Ecto neural progenitor cell (in vitro differentiated cells): ENCODE results near the gene PRKCQ.

Experiments
- DNase-seq: peaks from one replicate; pipeline ENCODE4 v3.0.0-alpha.2; 2018; ENCODE audit warnings: low spot score

Gene PRKCQ

GRCh38 chr10:6567884-6568283 lies 12.2 kb downstream of the PRKCQ start:
- no peak for DNase-seq

DNA sequence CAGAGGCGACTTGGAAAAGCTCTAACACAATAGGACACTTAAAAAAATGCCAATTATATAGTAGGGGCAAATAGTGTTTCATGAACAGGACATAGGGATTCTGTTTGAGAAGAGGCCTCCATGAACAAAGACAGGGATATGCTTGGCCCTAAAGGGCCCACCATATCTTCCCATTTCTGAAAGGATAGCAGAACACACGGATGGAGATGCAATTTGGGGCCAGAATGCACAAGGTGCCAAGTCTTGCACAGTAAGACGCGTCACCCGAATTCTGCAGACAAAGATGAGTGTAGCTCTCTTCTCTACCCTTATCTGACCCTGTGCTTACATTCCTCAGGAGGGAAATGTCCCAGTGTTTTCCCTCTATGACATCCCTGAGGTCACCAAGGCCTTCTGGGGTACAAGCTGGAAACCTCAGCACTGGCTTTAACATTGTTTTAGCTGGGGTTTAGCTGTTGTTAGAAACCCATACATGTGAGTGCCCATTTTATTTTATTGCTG lies 12.8 kb downstream of the PRKCQ start:
- DNase-seq = no peak

DNA sequence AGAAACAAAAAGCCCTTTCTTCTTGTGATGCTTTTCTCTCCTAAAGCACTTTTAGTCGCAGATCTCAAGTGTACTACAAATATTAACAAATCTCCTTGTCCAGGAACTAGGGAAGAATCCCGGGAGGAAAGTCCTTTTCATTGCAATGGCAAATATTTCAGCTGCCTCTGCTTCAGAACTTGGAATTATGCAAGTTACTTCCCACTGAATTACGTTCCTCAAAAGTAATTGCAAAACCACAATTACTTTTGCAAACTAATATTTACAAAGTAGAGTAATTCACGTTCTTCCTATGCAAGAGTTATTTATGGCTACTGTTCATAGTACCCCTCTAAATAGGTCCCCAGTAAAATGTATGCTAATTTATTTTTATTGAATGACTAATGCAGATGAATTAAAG lies 14.5 kb downstream of the PRKCQ start:
- no peak for DNase-seq

DNA sequence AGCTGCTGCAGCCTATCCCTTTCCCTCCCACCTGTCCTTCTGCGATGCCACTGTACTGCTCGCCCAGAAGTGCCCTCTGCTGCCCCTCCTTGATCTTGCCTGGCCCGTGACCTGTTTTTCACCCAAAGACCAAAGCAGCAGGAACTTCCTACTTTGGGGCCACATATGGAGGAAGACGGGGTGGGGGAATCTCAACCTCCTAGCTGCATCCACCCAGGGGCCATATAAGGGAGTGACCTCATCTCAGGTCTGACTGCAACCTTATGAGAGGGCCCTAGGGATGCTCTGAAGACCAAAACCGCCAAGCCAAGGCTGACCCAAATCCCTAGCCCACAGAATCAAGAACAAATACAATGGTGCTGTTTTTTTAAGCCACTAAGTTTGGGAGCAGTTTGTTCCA lies 15.7 kb downstream of the PRKCQ start:
- no peak for DNase-seq

DNA sequence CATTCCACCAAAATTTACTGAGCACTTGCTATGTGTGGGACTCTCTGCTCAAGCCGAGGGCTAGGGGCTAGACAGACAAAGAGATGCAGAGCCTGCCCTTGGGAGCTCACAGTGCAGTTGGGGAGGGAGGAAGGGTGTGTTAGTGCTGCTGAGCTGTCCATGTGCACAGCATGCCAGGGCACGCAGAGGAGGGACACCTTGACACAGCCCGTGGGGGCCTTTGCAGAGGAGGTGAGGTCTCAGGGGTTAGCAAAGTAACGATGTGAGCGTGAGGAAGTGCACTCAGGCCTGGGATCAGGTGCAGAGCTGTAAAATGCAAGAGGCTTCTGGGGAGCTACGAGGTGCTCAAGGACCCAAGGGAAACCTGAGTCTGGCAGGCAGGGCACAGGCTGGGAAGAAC lies 16.3 kb downstream of the PRKCQ start:
- no peak for DNase-seq

- no peak for DNase-seq
Observed at GRCh38 chr10:6563075-6563474, 17.0 kb downstream of the PRKCQ start.

DNA sequence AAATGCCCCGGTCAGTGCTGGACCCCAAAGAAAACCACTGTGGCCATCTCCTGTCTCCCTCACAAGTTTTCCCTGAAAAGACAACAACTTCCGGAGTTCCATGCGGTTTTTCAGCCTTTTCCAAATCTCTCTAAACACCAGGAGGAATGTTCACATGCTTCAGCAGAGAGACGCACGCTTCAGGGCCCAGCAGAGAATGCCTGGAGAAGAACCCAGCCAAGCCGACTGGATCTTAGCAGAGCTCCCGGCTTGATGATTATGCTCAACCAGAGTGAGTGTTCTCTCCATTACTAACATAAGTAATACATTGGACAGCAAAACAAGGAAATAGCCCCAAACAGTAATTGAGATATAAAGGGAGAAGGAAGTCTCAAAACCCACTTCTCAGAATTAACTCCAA lies 17.9 kb downstream of the PRKCQ start:
- no peak for DNase-seq

DNA sequence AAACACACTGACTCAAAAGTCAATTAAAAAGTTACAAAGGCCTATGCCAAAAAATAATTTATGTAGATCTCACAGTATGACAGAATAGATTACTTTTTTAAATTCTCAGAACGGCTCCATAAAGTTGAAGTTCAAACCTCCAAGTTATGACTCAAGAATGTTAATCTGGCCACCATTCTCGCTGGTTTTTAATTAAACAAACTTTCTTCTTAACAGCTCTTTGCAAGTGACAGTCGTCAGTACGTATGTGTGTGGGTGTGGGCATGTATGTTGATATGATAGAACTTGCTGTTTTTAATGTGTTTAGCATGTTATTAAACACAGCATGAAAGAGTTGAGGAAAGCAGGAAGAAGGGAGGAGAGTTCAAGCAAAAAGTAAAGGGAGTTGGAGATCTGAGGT lies 18.5 kb downstream of the PRKCQ start:
- no peak for DNase-seq

GRCh38 chr10:6558759-6559461 lies 21.2 kb downstream of the PRKCQ start:
- no peak for DNase-seq

- DNase-seq = no peak
Observed at GRCh38 chr10:6558272-6558671, 21.8 kb downstream of the PRKCQ start.

DNA sequence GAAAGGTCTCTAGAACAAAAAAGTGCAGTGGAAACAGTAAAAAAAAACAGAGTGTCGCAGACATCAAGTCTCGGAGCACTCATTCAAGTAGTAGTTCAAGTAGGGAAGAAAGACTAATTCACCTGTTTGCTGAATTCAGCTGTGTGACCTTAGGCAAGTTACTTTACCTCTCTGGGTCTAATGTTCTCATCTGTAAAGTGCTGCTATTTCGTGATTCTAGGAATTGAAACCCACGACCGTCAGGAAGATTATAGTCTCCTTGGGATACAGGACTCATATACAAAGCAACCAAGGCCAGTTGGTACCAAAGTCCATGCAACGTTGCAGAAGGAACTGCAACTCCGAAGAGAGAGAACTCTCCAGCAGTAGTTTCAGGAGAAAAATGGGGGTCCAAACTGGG lies 26.1 kb downstream of the PRKCQ start:
- no peak for DNase-seq

- no peak for DNase-seq
Observed at GRCh38 chr10:6543431-6544005, 36.6 kb downstream of the PRKCQ start.

- DNase-seq = no peak
Observed at GRCh38 chr10:6542999-6543430, 37.1 kb downstream of the PRKCQ start.

GRCh38 chr10:6539833-6540232 lies 40.2 kb downstream of the PRKCQ start:
- no peak for DNase-seq

DNA sequence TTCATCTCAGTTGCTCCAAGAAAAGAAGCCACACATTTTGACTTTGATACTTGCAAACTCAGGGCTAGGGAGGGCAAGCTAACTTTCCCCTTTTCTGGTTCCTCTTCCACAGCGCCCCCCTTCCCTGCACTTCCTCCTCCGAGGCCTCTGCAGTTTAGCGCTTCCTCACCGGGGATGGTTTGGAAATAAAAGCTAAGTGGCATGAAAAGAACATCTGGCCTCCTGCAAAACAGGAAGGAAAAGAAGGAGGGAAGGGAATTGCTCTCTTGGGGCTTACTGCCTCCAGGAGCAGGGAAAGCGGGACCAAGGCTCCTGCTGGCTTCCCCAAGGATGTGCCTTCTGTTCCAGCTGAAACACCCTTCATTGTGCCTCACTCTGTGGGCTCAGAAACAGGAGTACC lies 42.3 kb downstream of the PRKCQ start:
- no peak for DNase-seq

- DNase-seq = no peak
Observed at GRCh38 chr10:6536102-6536501, 44.0 kb downstream of the PRKCQ start.

- DNase-seq = no peak
Observed at GRCh38 chr10:6535156-6535764, 44.8 kb downstream of the PRKCQ start.

DNA sequence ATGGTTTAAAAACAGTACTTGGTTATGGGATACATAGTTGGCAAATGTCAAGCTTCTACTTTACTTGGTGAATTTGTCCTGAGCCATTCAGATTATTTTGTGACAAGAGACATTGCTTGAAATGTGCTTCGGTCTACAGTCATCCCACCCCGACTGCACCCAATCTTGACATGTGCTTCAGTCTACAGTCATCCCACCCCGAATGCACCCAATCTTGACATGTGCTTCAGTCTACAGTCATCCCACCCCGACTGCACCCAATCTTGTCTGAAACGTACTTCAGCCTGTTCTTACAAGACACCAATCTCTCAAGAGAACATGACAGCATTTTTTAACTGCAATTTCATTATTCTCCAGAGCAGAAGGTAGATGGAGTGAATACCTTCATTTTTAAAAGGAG lies 47.8 kb downstream of the PRKCQ start:
- DNase-seq = no peak

- DNase-seq = no peak
Observed at GRCh38 chr10:6530966-6531365, 49.1 kb downstream of the PRKCQ start.

DNA sequence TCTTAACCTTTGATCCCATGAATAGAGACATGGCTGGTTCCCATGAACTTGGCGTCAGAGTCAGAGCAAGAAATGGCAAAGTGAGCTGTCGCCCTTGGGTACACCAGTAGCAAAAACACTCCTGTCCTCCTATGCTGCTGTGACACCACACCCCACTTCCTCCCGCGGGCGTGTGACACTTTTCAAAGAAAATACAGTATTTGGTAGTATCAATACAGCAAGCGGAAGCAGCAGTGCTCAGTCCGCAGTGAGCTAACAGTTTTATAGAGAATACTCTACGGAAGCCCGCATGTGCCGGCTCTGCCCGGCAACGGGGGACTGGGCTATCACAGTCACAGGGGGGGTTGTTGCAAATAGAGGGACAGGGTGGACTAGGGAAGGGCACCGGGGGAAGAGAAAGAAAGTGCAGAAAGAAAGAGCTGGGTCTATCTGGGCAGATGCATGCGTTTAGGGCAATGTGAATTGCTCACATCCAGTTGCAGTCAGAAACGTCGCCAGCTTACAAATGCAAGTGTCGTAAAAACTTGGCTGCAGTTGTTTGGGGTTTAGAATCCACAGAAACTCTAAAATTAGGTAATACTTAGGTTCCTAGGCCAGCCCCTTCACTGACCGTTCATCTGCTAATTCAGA lies 49.8 kb downstream of the PRKCQ start:
- DNase-seq = no peak

DNA sequence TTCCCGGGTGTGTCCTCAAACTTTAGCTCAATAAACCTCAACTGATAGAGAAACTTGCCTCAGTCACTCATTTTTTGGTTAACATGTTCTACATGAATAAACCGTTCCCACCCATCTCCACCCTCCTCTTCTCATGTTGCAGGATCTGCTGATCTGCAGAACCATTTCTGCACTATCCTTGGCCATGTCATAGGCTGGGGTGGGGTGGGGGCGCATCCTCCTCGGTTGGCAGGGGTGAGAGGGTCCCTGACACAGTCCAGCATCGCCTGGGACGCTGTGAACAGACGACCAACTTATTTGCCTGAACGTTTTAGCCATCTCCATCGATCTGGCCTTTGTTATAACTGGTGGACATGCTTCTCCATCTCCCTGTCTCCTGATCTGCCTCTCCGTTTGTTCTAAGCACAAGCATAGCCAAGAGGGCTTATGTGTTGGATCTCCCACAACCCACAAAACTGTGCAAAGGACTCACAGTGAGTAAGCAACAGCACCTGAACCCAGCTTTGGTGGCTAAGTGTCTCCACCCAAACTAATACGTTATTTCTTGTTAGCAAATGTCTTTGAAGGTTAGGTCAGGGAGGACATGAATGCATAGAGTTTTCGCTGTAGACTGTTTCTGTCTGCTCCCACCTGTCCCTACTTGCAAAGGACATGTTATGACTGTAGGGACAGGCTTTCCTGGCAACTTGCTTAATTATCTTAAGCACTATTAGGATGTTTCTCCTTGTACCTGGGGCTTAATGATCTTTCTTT lies 51.7 kb downstream of the PRKCQ start:
- no peak for DNase-seq

DNA sequence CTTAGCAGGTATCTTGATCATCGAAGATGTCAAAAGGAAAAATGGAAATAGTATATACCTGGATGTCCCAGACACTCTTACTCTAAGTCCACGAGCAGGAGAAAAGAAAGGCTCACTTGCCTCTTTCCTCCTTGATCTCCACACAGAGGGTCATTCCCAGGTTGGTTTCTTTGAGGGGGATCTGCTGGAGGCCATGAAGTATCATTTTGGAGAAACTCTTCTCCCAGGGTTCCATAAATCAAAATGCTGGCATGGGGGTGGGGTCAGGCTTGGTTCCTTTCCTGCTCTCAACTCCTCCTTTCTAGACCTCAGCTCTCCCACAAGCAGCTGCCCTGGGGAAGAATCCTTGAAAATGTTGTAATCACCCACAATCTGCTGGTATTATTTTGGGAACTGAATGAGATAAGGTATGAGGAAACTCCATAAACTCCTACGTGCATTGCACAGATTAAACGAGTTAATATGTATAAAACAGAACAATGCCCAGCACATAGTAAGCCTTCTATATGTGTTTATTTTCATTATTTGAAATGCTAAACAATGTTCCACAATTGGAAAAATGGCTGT lies 54.4 kb downstream of the PRKCQ start:
- DNase-seq = no peak
